Measurements from ENCODE around the gene ZNF648. TPM values are rescaled to one million over a fixed set of nuclear protein-coding genes. Genes with fewer than 3 reads are reported as not detected.

Gene ZNF648, protein sequence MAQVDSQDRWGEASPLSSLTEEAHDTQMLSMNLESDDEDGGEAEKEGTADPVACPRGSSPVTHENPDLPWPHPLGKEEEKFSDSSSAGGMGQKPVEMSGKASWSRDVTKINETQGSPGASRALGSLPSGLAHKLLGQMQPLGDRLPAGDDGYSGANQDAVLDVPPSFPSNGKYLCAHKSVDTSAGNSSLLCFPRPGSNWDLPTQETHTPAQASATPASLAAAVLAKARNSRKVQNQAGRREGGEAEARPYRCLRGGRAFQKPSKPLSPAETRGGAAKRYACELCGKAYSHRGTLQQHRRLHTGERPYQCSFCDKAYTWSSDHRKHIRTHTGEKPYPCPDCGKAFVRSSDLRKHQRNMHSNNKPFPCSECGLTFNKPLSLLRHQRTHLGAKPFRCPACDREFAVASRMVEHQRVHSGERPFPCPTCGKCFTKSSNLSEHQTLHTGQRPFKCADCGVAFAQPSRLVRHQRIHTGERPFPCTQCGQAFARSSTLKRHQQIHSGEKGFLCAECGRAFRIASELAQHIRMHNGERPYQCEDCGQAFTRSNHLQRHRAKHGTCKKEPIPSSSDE
- polyA plus RNA-seq (2011; rRNA removed) = not detected in 2 replicates
- polyA minus RNA-seq (2011; rRNA and poly(A)+ RNA removed) = not detected in 2 replicates

DNA sequence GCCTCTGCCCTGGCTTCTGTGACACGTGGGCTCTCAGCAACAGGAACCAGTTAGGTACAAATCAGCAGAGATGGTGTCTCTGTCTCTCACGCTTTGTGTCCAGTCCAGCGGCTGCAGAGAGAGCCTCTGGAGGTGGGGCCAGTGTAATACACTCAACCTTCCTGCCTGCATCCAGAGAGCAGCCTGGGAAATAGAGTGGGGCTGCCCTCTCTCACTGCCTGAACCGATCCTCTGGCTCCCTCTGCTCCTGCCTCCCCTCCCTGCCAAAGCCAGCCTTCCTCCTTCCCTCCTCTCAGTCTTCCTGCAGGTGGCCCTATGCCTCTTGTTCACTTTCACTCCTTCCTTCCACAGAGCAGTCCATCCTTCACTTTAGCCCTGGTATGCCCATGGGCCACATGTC, at the start of gene ZNF648:
Gene ZNF648, minus strand, starts transcription at position 119 of the 400 bp plus-strand sequence. CDS start 3,702 bp downstream, outside the sequence.
- TF ChIP-seq, protein P1, sequence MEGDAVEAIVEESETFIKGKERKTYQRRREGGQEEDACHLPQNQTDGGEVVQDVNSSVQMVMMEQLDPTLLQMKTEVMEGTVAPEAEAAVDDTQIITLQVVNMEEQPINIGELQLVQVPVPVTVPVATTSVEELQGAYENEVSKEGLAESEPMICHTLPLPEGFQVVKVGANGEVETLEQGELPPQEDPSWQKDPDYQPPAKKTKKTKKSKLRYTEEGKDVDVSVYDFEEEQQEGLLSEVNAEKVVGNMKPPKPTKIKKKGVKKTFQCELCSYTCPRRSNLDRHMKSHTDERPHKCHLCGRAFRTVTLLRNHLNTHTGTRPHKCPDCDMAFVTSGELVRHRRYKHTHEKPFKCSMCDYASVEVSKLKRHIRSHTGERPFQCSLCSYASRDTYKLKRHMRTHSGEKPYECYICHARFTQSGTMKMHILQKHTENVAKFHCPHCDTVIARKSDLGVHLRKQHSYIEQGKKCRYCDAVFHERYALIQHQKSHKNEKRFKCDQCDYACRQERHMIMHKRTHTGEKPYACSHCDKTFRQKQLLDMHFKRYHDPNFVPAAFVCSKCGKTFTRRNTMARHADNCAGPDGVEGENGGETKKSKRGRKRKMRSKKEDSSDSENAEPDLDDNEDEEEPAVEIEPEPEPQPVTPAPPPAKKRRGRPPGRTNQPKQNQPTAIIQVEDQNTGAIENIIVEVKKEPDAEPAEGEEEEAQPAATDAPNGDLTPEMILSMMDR (IDR thresholded peaks at IDR 0.05; ENCODE audit: insufficient read depth, low read depth, low read length) = no peak
- ChIA-PET POLR2A (no interaction called here), CTCF (interaction anchor here (1.3 to 1.5 kb wide), 2 partner anchors 9 to 19 kb away, joined by 3 read pairs; no protein-coding TSS in a partner anchor)
- Histone ChIP-seq H3K36me3 (ENCODE audit: control insufficient read depth, insufficient read depth, low read length) (no peaks in the 10 kb centered on the region), H3K27me3 (ENCODE audit: control insufficient read depth, insufficient read depth, low read length) (no peaks in the 10 kb centered on the region; the same call in 1 of the 2 replicates), H3K4me3 (ENCODE audit: low read depth, low read length) (no peak within 1 kb of the TSS)
- no peak for DNase-seq (ENCODE audit: low read depth)

DNA sequence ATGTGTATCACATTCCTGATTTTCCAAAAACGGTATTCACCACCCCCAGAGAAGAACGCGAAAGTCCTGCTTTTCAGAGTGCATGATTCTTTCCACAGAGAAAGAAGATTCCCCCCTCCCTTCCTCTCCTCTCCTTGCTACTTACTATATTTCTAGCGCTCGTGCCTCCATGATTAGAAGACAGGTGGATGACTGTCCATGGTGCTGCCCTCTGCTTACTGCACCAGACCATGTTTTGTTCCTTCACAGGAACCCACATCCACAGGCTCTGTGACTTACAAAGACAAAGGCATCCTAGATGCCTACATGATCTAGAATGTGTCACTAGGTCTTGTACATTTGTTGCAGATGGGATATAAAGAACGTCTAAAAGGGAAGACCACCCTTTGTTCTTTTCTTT, 49.1 kb upstream of the ZNF648 start:
- no peak for DNase-seq (ENCODE audit: low read depth)
- TF ChIP-seq, protein P1 (IDR thresholded peaks at IDR 0.05; ENCODE audit: insufficient read depth, low read depth, low read length) = no peak
- ChIA-PET POLR2A (no interaction called here), CTCF (no interaction called here)
- no peak overlapping the region for H3K4me3 ChIP-seq (ENCODE audit: low read depth, low read length)
- no peaks in the 10 kb centered on the region for H3K36me3 ChIP-seq (ENCODE audit: control insufficient read depth, insufficient read depth, low read length)
- H3K27me3 ChIP-seq (ENCODE audit: control insufficient read depth, insufficient read depth, low read length) = no peaks in the 10 kb centered on the region; the same call in 1 of the 2 replicates

- CTCF ChIA-PET = interaction anchor here (0.7 to 2.2 kb wide), 2 partner anchors 29 to 144 kb away, joined by 3 to 7 read pairs; no protein-coding TSS in a partner anchor
- DNase-seq (ENCODE audit: low read depth) = no peak
- POLR2A ChIA-PET = no interaction called here
Observed at GRCh38 chr1:182109771-182110170, 48.3 kb upstream of the ZNF648 start.

DNA sequence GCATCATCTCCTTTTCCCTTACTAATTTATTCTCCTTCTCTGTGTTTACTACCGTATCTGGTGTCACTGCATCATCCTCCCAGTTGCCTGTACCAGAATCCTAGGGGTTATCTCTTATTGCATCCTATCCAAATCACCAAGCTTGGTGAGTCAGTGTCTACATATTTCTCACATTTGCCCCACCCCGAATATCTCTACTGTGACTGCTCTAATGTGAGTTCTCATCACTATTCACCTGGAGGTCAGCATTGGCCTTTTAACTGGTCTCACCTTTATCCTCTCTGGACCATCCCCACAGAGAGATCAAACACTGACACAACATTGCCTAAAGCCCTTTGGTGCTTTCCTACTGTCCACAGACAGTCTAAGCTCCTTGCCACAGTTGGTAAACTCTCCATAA, 45.7 kb upstream of the ZNF648 start:
- no peaks in the 10 kb centered on the region for H3K36me3 ChIP-seq (ENCODE audit: control insufficient read depth, insufficient read depth, low read length)
- H3K4me3 ChIP-seq (ENCODE audit: low read depth, low read length) = no peak overlapping the region
- CTCF ChIA-PET = interaction anchor here (0.8 kb wide), 1 partner anchor 11 kb away, joined by 3 read pairs; no protein-coding TSS in a partner anchor
- POLR2A ChIA-PET = no interaction called here
- TF ChIP-seq, protein P1 (IDR thresholded peaks at IDR 0.05; ENCODE audit: insufficient read depth, low read depth, low read length) = no peak
- H3K27me3 ChIP-seq (ENCODE audit: control insufficient read depth, insufficient read depth, low read length) = no peaks in the 10 kb centered on the region
- no peak for DNase-seq (ENCODE audit: low read depth)

More at GRCh38 chr1:182109771-182110170, 48.3 kb upstream of the ZNF648 start:
- TF ChIP-seq, protein P1 (IDR thresholded peaks at IDR 0.05; ENCODE audit: insufficient read depth, low read depth, low read length) = no peak
- H3K4me3 ChIP-seq (ENCODE audit: low read depth, low read length) = no peak overlapping the region
- no peaks in the 10 kb centered on the region for H3K36me3 ChIP-seq (ENCODE audit: control insufficient read depth, insufficient read depth, low read length)
- no peaks in the 10 kb centered on the region; the same call in 1 of the 2 replicates for H3K27me3 ChIP-seq (ENCODE audit: control insufficient read depth, insufficient read depth, low read length)

- H3K27me3 ChIP-seq (ENCODE audit: control insufficient read depth, insufficient read depth, low read length) = no peaks in the 10 kb centered on the region; the same call in 1 of the 2 replicates
- CTCF ChIA-PET = no interaction called here
- no peaks in the 10 kb centered on the region for H3K36me3 ChIP-seq (ENCODE audit: control insufficient read depth, insufficient read depth, low read length)
- TF ChIP-seq, protein P1 (IDR thresholded peaks at IDR 0.05; ENCODE audit: insufficient read depth, low read depth, low read length) = no peak
- DNase-seq (ENCODE audit: low read depth) = no peak
- POLR2A ChIA-PET = no interaction called here
- H3K4me3 ChIP-seq (ENCODE audit: low read depth, low read length) = no peak overlapping the region
Observed at GRCh38 chr1:182102043-182102416, 40.5 kb upstream of the ZNF648 start.

Measured in BJ (cell line).